Adrenal gland (tissue), 5 donors: Measurements from ENCODE around the gene STXBP1.

Experiments
- POLR2A ChIP-seq, 2 donors: fragments of 450-650 bp; IDR thresholded peaks; one replicate each; pipeline ENCODE4 v1.6.1; 2017; ENCODE audit warnings: antibody characterized with exemption in 2 of 2, mild to moderate bottlenecking in 2 of 2, moderate library complexity in 1 of 2
- TF ChIP-seq, protein P1 (sequence below), 6 experiments: fragments of 450-650 bp in 4 of 6; fragments of 200-600 bp in 2 of 6; sonication (generic) in 1 of 6; IDR thresholded peaks; 1 replicate in 5 of 6; 2 replicates in 1 of 6; pipeline versions ENCODE4 v1.5.1 to v1.8.0; 2016 to 2021; ENCODE audit warnings: antibody characterized with exemption in 6 of 6, mild to moderate bottlenecking in 2 of 6, moderate library complexity in 1 of 6
- donor health status: DM: no; HTN: no; CAD: no.

DNA sequence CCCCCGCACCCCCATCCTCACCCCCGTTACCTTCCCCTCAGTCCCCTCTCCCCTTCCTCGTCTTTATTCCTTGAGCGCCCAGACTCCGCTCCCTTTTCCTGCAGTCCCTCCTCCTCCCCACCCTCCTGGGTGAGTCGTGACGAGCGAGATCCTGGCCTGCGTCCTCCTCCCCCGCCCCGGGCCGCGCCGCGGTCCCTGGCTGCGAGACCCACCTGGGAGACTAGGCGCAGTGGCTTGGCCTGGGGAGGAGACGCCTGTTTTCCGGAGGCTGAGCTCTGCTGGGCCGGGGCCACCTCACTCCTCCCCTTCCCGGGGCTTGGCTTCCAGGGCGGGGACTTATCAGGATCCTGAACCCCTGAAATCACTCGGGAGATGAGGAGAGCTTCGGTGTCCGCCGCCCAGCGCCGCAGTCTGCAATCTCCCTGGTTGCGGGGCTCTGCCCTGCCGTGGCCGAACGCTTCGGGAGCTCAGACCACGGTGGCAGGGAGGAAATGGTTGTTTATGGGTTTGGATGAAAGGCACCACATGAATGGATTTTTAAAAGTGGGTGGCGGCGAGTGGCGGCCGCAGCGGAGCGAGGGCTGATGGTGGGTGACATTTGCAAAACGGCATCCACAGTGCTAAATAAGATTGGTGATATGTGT is 984 bp downstream of the STXBP1 start:
- TF ChIP-seq, protein P1, sequence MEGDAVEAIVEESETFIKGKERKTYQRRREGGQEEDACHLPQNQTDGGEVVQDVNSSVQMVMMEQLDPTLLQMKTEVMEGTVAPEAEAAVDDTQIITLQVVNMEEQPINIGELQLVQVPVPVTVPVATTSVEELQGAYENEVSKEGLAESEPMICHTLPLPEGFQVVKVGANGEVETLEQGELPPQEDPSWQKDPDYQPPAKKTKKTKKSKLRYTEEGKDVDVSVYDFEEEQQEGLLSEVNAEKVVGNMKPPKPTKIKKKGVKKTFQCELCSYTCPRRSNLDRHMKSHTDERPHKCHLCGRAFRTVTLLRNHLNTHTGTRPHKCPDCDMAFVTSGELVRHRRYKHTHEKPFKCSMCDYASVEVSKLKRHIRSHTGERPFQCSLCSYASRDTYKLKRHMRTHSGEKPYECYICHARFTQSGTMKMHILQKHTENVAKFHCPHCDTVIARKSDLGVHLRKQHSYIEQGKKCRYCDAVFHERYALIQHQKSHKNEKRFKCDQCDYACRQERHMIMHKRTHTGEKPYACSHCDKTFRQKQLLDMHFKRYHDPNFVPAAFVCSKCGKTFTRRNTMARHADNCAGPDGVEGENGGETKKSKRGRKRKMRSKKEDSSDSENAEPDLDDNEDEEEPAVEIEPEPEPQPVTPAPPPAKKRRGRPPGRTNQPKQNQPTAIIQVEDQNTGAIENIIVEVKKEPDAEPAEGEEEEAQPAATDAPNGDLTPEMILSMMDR (IDR thresholded peaks at IDR 0.05): no peak
- peak; percentile 65 to 74 for TF ChIP-seq POLR2A (IDR thresholded peaks at IDR 0.05)
